K562 (cell line): ENCODE measurements around the gene CEP95. TPM values are rescaled to one million over a fixed set of nuclear protein-coding genes. Genes with fewer than 3 reads are reported as not detected.

ENCODE experiments used
- ATAC-seq: fragments of 200-7000 bp; cut with Tn5 transposase; 3 replicates; pipeline ENCODE4 v1.9.1; 2020; ENCODE audit warnings: moderate library complexity
- BruUV-seq: library from RNA; stranded (reverse); fragments of 400-500 nt; replicated peaks from 2 replicates; lab custom pipeline; 2021; lab: Mats Ljungman, UMichigan
- CTCF ChIA-PET: fragments of 300-600 bp; formaldehyde crosslinking; extraction: SDS; loops from one replicate; lab custom pipeline; 2021; ENCODE audit warnings: low intra/inter-chr PET ratio; lab: Yijun Ruan, JAX
- POLR2A ChIA-PET: fragments of 300-600, 350-650 bp; sonication (Branson Sonifier 250); formaldehyde crosslinking; extraction: SDS; loops from one replicate; lab custom pipeline; 2021; ENCODE audit warnings: antibody characterized with exemption, inconsistent platforms; lab: Yijun Ruan, JAX
- DNase-seq, 4 experiments: peaks; one replicate each; pipeline versions ENCODE4 v3.0.0 to v3.0.0-alpha.2; 2011 to 2018; ENCODE audit warnings: low spot score in 3 of 4, mixed read lengths in 3 of 4; ENCODE audit errors: extremely low read depth in 1 of 4
- FAIRE-seq: peaks from 2 replicates; lab custom pipeline; 2011; peaks lifted over from hg19 to GRCh38; lab: Jason Lieb, UNC
- H2AFZ ChIP-seq: 2 replicates; pipeline ENCODE4 v1.6.0; 2011; ENCODE audit warnings: low read depth, low read length, control low read depth, inconsistent platforms
- H3K27ac ChIP-seq: fragments of 200-600 bp; 3 replicates; pipeline ENCODE4 v1.8.0; 2011; ENCODE audit warnings: low read depth, mild to moderate bottlenecking, control low read depth, inconsistent platforms, low read length, moderate library complexity, mixed read lengths; ENCODE audit errors: extremely low read depth
- H3K27me3 ChIP-seq, 2 experiments: fragments of 300-600 bp in 1 of 2; 2 replicates in 1 of 2; 3 replicates in 1 of 2; pipeline versions ENCODE4 v1.6.0 to v1.8.0; 2011; ENCODE audit warnings: inconsistent platforms in 2 of 2, low read length in 2 of 2, mild to moderate bottlenecking in 1 of 2, mixed read lengths in 1 of 2, moderate library complexity in 1 of 2; ENCODE audit not compliant: control insufficient read depth in 2 of 2, insufficient read depth in 2 of 2
- H3K36me3 ChIP-seq: fragments of 300-600 bp; 3 replicates; pipeline ENCODE4 v1.8.0; 2011; ENCODE audit warnings: mild to moderate bottlenecking, low read length, inconsistent platforms; ENCODE audit not compliant: control insufficient read depth, insufficient read depth
- H3K4me1 ChIP-seq, 2 experiments: fragments of 200-600 bp in 1 of 2; replicated peaks in 1 of 2; 2 replicates in 1 of 2; 3 replicates in 1 of 2; pipeline versions ENCODE4 v1.5.1 to v1.8.0; 2011; ENCODE audit warnings: inconsistent platforms in 2 of 2, low read length in 2 of 2, mild to moderate bottlenecking in 1 of 2, mixed read lengths in 1 of 2, moderate library complexity in 1 of 2; ENCODE audit not compliant: control insufficient read depth in 2 of 2, insufficient read depth in 2 of 2
- H3K4me2 ChIP-seq: 2 replicates; pipeline ENCODE4 v1.6.1; 2011; ENCODE audit warnings: low read length, control low read depth, inconsistent platforms, mixed read lengths; ENCODE audit not compliant: insufficient read depth
- H3K4me3 ChIP-seq: fragments of 200-600 bp; sonication (generic), shearing (Covaris generic); 2 replicates; pipeline ENCODE4 v1.5.1; 2016; ENCODE audit warnings: control low read depth, inconsistent platforms
- H3K79me2 ChIP-seq: fragments of 200-600 bp; 3 replicates; pipeline ENCODE4 v1.8.0; 2011; ENCODE audit warnings: low read length, inconsistent platforms; ENCODE audit not compliant: control insufficient read depth, insufficient read depth
- H3K9ac ChIP-seq, 2 experiments: 2 replicates each; pipeline versions ENCODE4 v1.6.0 to v1.6.1; 2011; ENCODE audit warnings: low read depth in 2 of 2, low read length in 2 of 2, control low read depth in 1 of 2, inconsistent platforms in 1 of 2, mild to moderate bottlenecking in 1 of 2, mixed read lengths in 1 of 2; ENCODE audit not compliant: insufficient read depth in 1 of 2
- H3K9me1 ChIP-seq: one replicate; pipeline ENCODE4 v1.6.0; 2011; ENCODE audit warnings: inconsistent platforms, mild to moderate bottlenecking, low read length, moderate library complexity; ENCODE audit not compliant: control insufficient read depth, insufficient read depth
- H3K9me3 ChIP-seq: replicated peaks from 2 replicates; pipeline ENCODE4 v1.5.1; 2011; ENCODE audit warnings: low read depth, low read length, inconsistent platforms; ENCODE audit not compliant: control insufficient read depth, insufficient read depth
- H4K20me1 ChIP-seq: replicated peaks from 2 replicates; pipeline ENCODE4 v1.6.1; 2011; ENCODE audit warnings: low read length, inconsistent platforms, mixed read lengths; ENCODE audit not compliant: control insufficient read depth, insufficient read depth
- BRD9 ChIP-seq: fragments of 450-650 bp; IDR thresholded peaks from 2 replicates; pipeline ENCODE4 v1.6.1; 2018; ENCODE audit warnings: low read depth; ENCODE audit not compliant: partially characterized antibody
- DDX20 ChIP-seq: fragments of 450-650 bp; IDR thresholded peaks from 2 replicates; pipeline ENCODE4 v1.6.1; 2016; ENCODE audit warnings: missing genetic modification characterization, low read depth, mild to moderate bottlenecking, missing compliant biosample characterization, moderate library complexity
- EWSR1 ChIP-seq: fragments of 450-650 bp; IDR thresholded peaks from 2 replicates; pipeline ENCODE4 v1.6.1; 2018; ENCODE audit warnings: borderline replicate concordance, mild to moderate bottlenecking, low read depth, moderate library complexity; ENCODE audit not compliant: partially characterized antibody
- PCBP2 ChIP-seq: fragments of 200-400 bp; formaldehyde crosslinking; IDR thresholded peaks from 2 replicates; pipeline ENCODE4 v1.6.1; 2018; ENCODE audit warnings: low read length, low read depth, mild to moderate bottlenecking, moderate library complexity; ENCODE audit not compliant: poor library complexity, severe bottlenecking
- WGBS: fragments of 100-300 bp; shearing (Covaris generic); methylation state at CpG from one replicate; pipeline ENCODE4 v1.1.6; 2016; ENCODE audit warnings: low coverage, mixed read lengths; ENCODE audit not compliant: insufficient coverage; ENCODE audit errors: missing lambda C conversion rate; 5-methylcytosine and 5-hydroxymethylcytosine counted together
- in situ Hi-C: fragments of 300-500 bp; cut with MboI; formaldehyde crosslinking; loops from 4 replicates; pipeline ENCODE4 v1.15.0; 2018; ENCODE audit warnings: inconsistent platforms, mixed read lengths
- intact Hi-C: fragments of 100-400 bp; cut with micrococcal nuclease; formaldehyde crosslinking; loops from 2 replicates; pipeline ENCODE4 v1.14.2; 2022
- polyA plus RNA-seq, 8 experiments: library from polyadenylated mRNA; depleted of rRNA in 4 of 8; stranded (reverse) in 5 of 8; unstranded in 3 of 8; fragments of >200 nt; fragmentation: Nextera tagmentation in 2 of 8; fragmentation: Illumina TruSeq in 1 of 8; extraction: Ambion mirVana in 2 of 8; extraction: Trizol in 1 of 8; gene quantifications; 2 replicates each; pipeline versions ENCODE4 v1.2.1 to v1.2.3, GENCODE V29; 2011 to 2014; ENCODE audit warnings: inconsistent platforms in 1 of 8, missing spikeins in 1 of 8
- total RNA-seq, 7 experiments: library from RNA; depleted of rRNA in 6 of 7; stranded (reverse); fragments of >200 nt in 6 of 7; fragmentation: Illumina TruSeq in 2 of 7; extraction: Trizol in 2 of 7; gene quantifications; 2 replicates each; pipeline versions ENCODE4 v1.2.1 to v1.2.3, GENCODE V29; 2011 to 2021; ENCODE audit warnings: low replicate concordance in 1 of 7
- TF ChIP-seq, protein P1 (sequence below): fragments of 450-650 bp; IDR thresholded peaks from 2 replicates; pipeline ENCODE4 v1.6.1; 2016

The CEP95 gene
- total and polyA plus RNA-seq, 9 of the 15 experiments (the other 6 are each of a cell fraction or from before 2014, with no cell fraction given) = 26.7 to 80.7 (median 56.9) TPM

GRCh38 chr17:64583038-64583437, 76.3 kb downstream of the CEP95 start:
- CTCF ChIA-PET = no interaction called here
- Histone ChIP-seq H2AFZ (no peak overlapping the region), H3K9me3 (no peaks in the 10 kb centered on the region), H3K9ac (no peak overlapping the region; a peak in 1 of 4 replicates)
- no peak for TF ChIP-seq DDX20 (tag)
- TF ChIP-seq, protein P1, sequence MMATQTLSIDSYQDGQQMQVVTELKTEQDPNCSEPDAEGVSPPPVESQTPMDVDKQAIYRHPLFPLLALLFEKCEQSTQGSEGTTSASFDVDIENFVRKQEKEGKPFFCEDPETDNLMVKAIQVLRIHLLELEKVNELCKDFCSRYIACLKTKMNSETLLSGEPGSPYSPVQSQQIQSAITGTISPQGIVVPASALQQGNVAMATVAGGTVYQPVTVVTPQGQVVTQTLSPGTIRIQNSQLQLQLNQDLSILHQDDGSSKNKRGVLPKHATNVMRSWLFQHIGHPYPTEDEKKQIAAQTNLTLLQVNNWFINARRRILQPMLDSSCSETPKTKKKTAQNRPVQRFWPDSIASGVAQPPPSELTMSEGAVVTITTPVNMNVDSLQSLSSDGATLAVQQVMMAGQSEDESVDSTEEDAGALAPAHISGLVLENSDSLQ = no peak
- no peak for TF ChIP-seq BRD9
- no peak for TF ChIP-seq EWSR1
- TF ChIP-seq PCBP2 = no peak
- TF ChIP-seq, all 486 proteins: peak for 0
- no peak overlapping the region for H3K4me2 ChIP-seq
- H3K4me3 ChIP-seq = no peak overlapping the region
- peaks cover 30% of the 10 kb centered on the region for H3K36me3 ChIP-seq
- H3K9me1 ChIP-seq = no peaks in the 10 kb centered on the region
- DNase-seq (no peak), FAIRE-seq (no peak), ATAC-seq (no peak)
- in situ Hi-C loops (no loop called here), intact Hi-C loops (no loop called here)
- no peaks in the 10 kb centered on the region for H3K4me1 ChIP-seq
- H4K20me1 ChIP-seq = no peaks in the 10 kb centered on the region
- 89% methylated on average over 3 of the region's 3 CpGs for WGBS
- POLR2A ChIA-PET = interaction anchor here (0.7 to 2.5 kb wide), 3 partner anchors 11 to 77 kb away, joined by 3 to 8 read pairs (median 6); partner anchors contain the start of gene DDX5
- BruUV-seq = no TSS peak
- H3K27me3 ChIP-seq = no peaks in the 10 kb centered on the region
- H3K79me2 ChIP-seq = no peaks in the 10 kb centered on the region
- H3K27ac ChIP-seq = no peak overlapping the region
